DMS 273 (cell line): ENCODE measurements around the gene UGT3A2.

Source experiments
- DNase-seq: peaks from one replicate; lab custom pipeline; 2025; ENCODE audit not compliant: unreplicated experiment; lab: John Stamatoyannopoulos, UW

Gene UGT3A2

DNA sequence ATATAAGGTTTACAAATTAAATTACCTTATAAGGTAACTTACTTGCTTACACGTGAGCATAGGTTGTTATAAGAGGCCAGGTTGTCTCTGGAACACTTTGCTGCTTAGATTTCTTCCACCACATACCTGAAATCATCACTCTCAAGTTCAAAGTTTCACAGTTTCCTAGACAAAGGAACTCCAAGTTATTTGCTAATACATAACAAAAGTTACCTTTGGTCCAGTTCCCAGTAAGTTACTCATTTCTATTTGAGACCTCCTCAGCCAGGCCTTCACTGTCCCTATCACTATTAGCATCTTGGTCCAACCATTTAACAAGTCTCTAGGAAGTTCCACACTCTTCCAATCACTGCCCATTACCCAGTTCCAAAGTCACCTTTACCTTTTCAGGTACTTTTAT, 57.0 kb downstream of the UGT3A2 start:
- no peak for DNase-seq

DNA sequence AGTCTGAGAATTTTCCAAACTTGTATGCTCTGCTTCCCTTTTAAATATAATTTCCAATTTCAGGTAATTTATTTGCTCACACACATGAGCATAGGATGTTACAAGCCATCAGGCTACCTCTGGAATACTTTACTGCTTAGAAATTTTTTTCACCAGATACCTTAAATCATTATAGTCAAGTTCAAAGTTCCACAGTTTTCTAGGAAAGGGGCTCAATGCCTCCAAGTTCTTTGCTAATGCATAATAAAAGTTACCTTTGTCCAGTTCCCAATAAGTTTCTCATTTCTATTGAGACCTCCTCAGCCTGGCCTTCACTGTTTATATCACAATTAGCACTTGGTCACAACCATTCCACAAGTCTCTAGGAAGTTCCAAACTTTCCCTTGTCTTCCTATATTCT, 59.3 kb downstream of the UGT3A2 start:
- DNase-seq = no peak

DNA sequence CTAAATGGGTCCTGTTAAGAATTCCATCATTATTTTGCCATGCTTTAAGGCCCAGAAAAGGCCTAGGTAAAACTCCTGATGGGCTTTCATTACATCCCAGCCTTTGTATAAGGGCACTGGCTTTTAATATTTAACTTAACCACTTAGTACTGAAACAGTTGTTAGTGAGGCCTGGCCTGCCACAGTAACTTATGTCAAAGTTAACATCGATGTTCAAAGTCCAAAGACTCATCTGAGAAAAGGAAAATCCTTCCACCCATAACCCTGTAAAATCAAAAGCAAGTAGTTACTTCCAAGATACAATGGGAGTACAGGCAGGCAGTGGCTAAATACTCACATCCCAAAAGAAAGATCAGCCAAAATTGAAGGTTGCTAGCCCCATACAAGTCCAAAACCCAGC, 60.5 kb downstream of the UGT3A2 start:
- DNase-seq = no peak

DNA sequence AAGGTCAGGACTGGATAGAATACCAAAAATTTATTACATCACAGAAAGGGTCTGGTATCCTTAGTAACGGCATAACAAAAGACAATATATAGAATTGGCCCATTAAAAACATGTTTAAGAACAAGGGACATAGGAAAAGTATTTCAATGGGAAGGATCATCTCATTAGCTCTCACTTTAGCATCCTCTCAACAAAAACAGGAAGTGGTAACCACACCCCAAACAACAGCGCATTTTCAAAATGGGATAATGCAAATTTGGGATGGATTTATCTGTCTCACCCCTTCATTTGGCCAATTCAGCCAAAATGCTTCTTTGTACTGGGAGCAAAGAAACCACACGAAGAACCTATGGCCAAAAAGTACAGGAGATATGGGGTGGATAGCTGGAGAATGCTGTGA, 65.7 kb downstream of the UGT3A2 start:
- DNase-seq = no peak

DNA sequence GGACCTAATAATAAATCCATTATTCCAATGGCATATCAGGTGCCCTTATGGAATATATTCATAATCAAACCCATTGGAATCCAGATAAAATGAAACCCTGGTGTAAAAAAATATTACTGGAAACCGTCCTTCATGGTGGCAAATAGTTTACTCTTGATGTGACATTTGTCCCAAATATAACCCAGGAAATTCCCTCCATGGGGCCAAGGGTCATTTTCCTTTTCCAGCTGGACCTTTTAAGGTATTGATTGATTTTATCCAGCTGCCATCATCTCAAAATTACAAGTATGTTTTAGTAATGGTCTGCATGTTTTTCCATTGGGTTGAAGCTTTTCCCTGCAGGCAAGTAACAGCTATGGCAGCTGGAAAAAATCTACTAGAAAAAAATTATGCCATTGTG, 67.1 kb downstream of the UGT3A2 start:
- DNase-seq = no peak

DNA sequence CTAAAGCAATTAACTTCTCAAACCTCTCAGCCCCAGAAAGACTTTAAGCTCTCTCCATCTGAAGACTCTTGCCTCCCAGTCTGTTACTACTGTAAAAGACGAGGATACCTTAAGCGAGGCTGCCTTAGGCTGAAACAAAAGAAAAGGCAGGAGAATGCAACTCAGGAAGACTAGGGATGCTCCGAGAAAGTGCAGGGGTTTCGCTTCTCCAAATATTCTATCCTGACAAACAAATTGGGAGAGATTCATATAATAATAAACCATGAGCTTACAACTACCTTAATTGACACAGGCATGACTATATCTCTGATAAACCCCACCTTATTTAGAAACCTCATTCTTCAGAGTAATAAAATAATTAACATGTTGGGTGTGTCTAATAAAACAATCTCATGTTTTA, 70.6 kb downstream of the UGT3A2 start:
- DNase-seq = no peak

DNA sequence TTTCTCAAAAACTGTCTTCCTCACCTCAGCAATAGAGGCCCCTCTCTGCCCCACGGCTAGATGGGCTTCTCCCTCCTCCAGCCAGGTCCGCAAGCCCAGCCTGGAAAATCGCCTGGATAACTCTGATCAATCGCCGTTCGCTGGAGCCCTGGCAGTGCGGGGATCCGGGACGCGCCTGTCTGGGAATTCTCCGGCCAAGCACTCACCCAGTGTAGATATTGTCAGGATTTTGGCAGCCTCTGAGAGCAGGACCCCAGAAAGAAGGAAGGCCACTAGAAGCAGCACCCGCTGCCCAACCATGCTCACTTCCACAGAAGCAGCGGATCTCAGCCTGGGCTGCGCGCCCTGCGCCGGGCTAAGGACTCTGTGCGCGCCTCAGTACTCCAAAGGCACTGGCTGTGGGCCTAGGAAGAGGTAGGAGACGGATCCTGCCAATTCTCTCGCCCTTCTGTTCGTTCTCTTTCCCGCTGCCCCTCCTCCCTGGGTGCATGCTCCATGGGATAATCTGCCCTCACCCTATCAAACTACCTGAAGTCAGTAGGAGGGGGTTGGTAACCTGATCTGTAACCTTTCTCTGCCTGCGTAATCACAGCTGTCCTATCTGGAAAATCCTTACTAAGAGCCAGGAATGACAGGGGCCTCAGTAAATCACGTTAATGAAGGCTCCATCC, 75.6 kb downstream of the UGT3A2 start, which contains the start of gene UGT3A1:
UGT3A1 (minus strand) TSS at position 450 of the 671 bp plus-strand sequence; CDS start at position 300, 150 bp downstream.
- DNase-seq = peak; percentile 87

DNA sequence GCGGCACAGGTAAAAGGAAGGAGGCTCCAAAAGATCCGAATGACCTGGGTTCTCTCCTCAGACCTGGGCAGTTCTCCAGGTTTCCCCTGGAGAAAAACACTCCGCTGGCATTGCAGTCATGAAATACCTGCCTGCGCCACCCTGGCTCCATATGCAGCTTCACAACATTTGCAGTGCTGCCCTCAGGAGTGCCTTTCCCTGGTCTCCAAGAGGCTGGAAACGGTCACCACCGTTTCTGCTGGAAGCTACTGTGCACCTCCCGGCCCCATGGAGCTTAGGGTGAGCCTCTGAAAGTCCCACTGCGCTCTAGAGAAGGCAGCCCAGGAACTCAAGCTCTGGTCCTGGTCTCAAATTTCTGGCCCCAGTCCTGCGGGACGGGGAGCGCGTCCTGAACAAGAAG, 76.2 kb downstream of the UGT3A2 start:
- DNase-seq = peak; percentile 53

DNA sequence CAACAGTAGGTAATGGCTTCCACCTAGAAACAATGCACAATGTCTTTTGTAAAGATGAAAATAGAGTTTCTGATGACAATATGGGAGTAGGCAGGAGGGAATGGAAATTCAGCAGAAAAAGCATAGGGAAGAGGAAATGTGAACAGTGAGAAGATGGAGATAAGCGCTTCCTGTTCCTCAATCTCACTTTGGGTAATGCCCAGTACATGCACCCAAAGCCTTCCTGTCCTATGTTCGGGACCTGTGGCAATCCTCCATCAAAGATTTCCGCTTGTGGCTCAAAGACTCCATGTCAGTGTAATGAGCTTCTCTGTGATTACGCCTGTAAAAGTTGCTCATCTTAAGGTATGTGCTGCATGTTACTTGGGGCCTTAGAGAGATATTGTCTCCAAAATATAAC, 78.2 kb downstream of the UGT3A2 start:
- no peak for DNase-seq

DNA sequence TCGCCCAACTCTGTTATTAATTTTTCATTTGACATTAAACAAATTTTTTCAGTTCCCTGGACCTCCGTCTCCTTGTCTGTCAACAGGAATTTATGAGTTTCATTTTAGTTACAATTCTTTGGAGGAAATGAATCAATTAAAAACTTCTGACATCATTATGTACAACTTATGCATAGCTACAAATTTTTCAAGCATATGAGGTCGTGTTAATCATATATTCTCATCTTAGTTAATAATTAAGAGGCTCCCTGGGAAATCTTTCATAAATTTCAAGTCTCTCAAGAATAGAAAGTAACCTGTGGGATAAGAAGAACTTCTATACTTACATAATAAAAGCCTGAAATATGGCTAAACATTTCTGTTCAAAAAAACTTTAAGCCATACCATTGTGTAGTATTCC, 78.9 kb downstream of the UGT3A2 start:
- DNase-seq = no peak
